Measurements from ENCODE around the gene KRTAP19-3.
A peak's percentile ranks its signal among the peaks of the same experiment; 100 is the strongest.

Gene KRTAP19-3

DNA sequence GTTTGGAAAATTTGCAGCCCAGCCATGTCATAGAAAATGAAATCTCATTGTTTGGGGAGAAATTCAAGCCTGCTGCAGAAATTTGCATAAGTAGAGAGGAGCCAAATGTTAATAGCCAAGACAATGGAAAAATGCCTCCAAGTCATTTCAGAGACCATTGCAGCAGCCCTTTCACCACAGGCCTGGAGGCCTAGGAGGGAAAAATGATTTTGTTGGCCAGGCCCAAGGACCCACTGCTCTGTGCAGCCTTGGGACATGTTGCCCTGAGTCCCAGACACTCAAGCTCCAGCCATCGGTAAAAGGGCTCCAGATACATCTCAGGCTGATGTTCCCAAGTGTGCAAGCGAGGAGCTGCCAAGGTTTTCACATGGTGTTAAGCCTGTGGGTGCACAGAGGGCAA, 5.6 kb downstream of the KRTAP19-3 start:
- H3K4me3 ChIP-seq (replicated peaks; ENCODE audit: low read depth, low read length) = no peak overlapping the region
- TF ChIP-seq, protein P1, sequence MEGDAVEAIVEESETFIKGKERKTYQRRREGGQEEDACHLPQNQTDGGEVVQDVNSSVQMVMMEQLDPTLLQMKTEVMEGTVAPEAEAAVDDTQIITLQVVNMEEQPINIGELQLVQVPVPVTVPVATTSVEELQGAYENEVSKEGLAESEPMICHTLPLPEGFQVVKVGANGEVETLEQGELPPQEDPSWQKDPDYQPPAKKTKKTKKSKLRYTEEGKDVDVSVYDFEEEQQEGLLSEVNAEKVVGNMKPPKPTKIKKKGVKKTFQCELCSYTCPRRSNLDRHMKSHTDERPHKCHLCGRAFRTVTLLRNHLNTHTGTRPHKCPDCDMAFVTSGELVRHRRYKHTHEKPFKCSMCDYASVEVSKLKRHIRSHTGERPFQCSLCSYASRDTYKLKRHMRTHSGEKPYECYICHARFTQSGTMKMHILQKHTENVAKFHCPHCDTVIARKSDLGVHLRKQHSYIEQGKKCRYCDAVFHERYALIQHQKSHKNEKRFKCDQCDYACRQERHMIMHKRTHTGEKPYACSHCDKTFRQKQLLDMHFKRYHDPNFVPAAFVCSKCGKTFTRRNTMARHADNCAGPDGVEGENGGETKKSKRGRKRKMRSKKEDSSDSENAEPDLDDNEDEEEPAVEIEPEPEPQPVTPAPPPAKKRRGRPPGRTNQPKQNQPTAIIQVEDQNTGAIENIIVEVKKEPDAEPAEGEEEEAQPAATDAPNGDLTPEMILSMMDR (IDR thresholded peaks at IDR 0.05; ENCODE audit: low read length, missing control alignments) = no peak
- DNase-seq (ENCODE audit: low read depth) = no peak

DNA sequence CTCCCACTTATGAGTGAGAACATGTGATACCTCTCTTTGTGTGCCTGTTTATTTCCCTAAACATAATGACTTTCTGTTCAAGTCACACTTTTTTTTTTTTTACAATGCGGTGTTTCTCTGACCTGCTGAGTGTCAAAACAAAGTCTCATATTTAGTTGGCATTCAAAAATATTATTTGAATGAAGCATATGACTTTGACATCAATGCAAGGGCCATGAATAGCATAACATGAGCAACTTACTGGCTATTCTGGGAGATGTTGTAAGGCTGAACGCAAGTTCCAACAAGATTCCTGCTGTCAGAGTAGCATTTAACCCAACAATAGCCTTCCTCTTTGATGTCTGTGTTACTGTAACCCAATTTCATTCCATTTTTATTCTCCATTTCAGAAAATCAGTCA, 9.7 kb downstream of the KRTAP19-3 start:
- no peak for DNase-seq (ENCODE audit: low read depth)
- no peak overlapping the region for H3K4me3 ChIP-seq (replicated peaks; ENCODE audit: low read depth, low read length)
- TF ChIP-seq, protein P1 (IDR thresholded peaks at IDR 0.05; ENCODE audit: low read length, missing control alignments) = no peak

DNA sequence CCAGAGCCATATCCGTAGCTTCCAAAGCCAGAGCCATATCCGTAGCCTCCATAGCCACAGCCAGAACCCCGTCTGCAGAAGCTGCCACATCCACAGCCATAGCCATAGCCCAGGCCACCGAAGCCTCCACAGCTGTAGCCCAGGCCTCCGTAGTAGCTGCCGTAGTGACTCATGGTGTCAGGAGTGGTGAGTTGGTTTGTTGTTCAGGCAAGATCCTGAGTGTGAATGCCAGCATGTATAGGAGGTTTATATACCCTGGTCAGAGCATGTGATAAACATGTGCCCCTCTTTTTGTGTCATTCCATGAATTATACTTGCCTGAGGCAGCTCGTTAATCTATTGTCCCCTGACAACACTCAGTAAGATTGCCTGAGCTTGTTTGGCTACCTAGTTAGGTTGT, 11.7 kb downstream of the KRTAP19-3 start, which contains the start of gene KRTAP19-1:
Gene KRTAP19-1 (minus strand): TSS at position 223 of the 400 bp plus-strand sequence. CDS start 50 bp downstream, at position 173.
- no peak for DNase-seq (ENCODE audit: low read depth)
- no peak within 1 kb of the TSS for H3K4me3 ChIP-seq (replicated peaks; ENCODE audit: low read depth, low read length)
- TF ChIP-seq, protein P1 (IDR thresholded peaks at IDR 0.05; ENCODE audit: low read length, missing control alignments) = no peak

DNA sequence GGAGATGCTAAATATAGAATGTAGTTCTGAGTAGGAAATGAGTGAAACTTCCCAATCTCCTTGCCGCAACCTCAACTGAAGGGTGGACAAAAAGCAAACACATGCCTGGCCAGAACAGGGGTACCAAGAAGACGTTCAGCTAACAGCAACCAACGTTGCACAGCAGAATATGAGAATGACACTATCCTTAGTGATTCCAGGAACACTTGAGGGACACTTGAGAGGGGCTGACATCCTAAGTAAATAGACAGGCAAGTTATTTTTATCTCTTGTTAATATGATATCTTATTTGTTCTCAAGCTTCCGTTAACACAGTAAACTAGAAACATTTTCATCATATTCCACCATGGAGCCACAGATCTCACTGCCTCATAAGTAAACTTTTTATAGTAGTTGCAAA, 12.6 kb downstream of the KRTAP19-3 start:
- no peak for DNase-seq (ENCODE audit: low read depth)
- TF ChIP-seq, protein P1 (IDR thresholded peaks at IDR 0.05; ENCODE audit: low read length, missing control alignments) = no peak
- H3K4me3 ChIP-seq (replicated peaks; ENCODE audit: low read depth, low read length) = no peak overlapping the region

DNA sequence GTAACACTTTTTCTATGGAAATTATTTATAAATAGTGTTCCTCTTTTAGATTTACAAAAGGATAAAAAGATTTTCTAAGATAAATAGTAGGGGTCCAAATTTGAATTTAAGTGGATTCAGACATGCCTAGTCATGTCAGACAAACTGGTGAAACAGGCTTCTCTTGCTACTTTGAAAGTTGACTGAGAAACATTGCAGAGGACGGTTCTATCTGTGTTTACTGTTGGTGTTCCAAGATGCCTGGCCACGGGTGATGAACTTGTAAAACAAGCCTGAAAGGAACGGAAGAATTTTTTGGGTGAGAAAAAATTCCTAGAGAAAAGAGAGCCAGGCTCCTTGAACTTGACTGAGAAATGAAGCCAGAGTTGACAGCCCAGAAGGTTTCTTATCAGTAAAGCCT, 13.8 kb downstream of the KRTAP19-3 start:
- no peak overlapping the region for H3K4me3 ChIP-seq (replicated peaks; ENCODE audit: low read depth, low read length)
- TF ChIP-seq, protein P1 (IDR thresholded peaks at IDR 0.05; ENCODE audit: low read length, missing control alignments) = no peak
- no peak for DNase-seq (ENCODE audit: low read depth)

DNA sequence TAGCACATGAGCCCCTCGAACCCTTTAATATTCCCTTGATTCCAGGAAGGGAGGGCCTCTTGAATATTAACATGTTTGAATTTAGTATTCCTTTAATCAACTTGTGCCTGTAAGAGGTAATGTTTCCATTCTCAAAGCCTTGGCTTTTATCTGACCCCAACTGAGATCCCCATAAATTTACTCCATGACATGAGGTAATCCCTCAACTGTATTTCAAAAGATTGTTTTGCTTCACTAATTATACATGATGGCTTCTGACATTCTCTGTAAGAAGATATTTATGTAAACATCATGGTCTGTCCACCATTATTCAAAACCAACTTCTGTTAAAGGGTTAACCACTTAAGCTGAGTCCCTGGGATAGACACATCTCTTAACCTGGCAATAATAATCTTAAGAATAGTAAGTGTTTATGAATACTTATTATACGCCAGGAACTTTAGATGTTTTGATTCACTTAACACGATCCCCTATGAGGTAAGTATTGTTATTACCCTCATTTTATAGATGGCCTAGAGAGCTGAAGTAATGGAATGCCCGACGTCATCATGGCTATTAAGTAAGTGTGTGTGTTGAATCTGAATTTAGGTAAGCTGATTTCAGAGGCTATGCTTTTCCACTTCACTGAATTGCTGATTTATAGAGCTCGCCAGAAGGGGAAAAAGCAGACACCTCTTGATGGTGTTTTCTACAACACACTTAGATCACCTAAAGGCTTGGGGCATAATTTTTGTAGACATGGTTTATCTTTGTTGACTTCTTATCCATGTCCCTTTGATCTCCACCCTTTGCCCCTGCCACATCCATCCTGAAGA, 22.7 kb downstream of the KRTAP19-3 start:
- TF ChIP-seq, protein P1 (IDR thresholded peaks at IDR 0.05; ENCODE audit: low read length, missing control alignments) = no peak
- no peak overlapping the region for H3K4me3 ChIP-seq (replicated peaks; ENCODE audit: low read depth, low read length)
- no peak for DNase-seq (ENCODE audit: low read depth)

DNA sequence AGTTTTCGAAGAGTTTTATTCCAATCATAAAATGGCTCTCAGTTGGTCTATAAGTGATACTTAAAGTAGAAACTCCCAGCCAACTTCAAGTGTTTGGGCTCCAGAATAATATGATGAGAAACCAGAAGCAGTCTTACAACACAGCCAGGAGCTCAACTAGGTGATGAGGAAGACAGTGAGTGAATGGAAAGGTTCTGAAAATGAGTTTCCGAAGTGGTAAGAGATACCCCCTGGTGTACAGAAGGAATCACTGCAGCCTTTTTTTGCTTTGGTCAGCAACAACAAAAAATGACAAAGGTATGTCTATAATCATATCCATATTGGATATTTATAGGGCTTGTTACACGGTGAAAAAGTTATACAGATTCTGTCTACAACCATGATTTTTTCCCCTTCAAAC, 28.1 kb downstream of the KRTAP19-3 start:
- H3K4me3 ChIP-seq (replicated peaks; ENCODE audit: low read depth, low read length) = no peak overlapping the region
- TF ChIP-seq, protein P1 (IDR thresholded peaks at IDR 0.05; ENCODE audit: low read length, missing control alignments) = peak; percentile 22
- no peak for DNase-seq (ENCODE audit: low read depth)

Measured in fibroblast of pulmonary artery (primary cell).